HG03103 (cell line): ENCODE results near the gene GDF11.
A peak's percentile ranks its signal among the peaks of the same experiment; 100 is the strongest.

Source experiments
- ATAC-seq: cut with Tn5 transposase; IDR thresholded peaks from one replicate; pipeline ENCODE4 v1.9.1; 2021; ENCODE audit warnings: low read depth; ENCODE audit not compliant: unreplicated experiment

The GDF11 gene

GRCh38 chr12:55706568-55707218, 36.2 kb upstream of the GDF11 start:
- no peak for ATAC-seq

GRCh38 chr12:55707219-55707671, 35.7 kb upstream of the GDF11 start:
- ATAC-seq = no peak

GRCh38 chr12:55707841-55708694, 34.9 kb upstream of the GDF11 start, which contains the start of gene ITGA7:
Gene ITGA7, minus strand, starts transcription at chr12:55707904. Its CDS starts 222 bp downstream, at chr12:55707682.
- no peak for ATAC-seq

- ATAC-seq = no peak
Observed at GRCh38 chr12:55708695-55709233, 34.2 kb upstream of the GDF11 start.

GRCh38 chr12:55711786-55712553, 31.0 kb upstream of the GDF11 start:
- ATAC-seq = no peak

- ATAC-seq = no peak
Observed at GRCh38 chr12:55712700-55713415, 30.1 kb upstream of the GDF11 start.

GRCh38 chr12:55713721-55714120, 29.2 kb upstream of the GDF11 start:
- ATAC-seq = no peak

- no peak for ATAC-seq
Observed at GRCh38 chr12:55715169-55715764, 27.7 kb upstream of the GDF11 start.

- peak; percentile 92 for ATAC-seq
Observed at GRCh38 chr12:55715833-55716581, 26.9 kb upstream of the GDF11 start, which contains the start of gene BLOC1S1. Gene BLOC1S1, plus strand, starts transcription at chr12:55716046. Its CDS starts 6 bp downstream, at chr12:55716052.

GRCh38 chr12:55716582-55716957, 26.4 kb upstream of the GDF11 start:
- ATAC-seq = no peak

- ATAC-seq = no peak
Observed at GRCh38 chr12:55717011-55718007, 25.6 kb upstream of the GDF11 start.

- no peak for ATAC-seq
Observed at GRCh38 chr12:55718015-55718414, 24.9 kb upstream of the GDF11 start.

GRCh38 chr12:55718624-55719275, 24.2 kb upstream of the GDF11 start:
- ATAC-seq = no peak

- no peak for ATAC-seq
Observed at GRCh38 chr12:55719371-55719770, 23.6 kb upstream of the GDF11 start.

- ATAC-seq = no peak
Observed at GRCh38 chr12:55720071-55720564, 22.8 kb upstream of the GDF11 start, which contains the start of gene RDH5. Gene RDH5, plus strand, starts transcription at chr12:55720393. Its CDS starts 792 bp downstream, at chr12:55721185.

GRCh38 chr12:55720894-55721444, 22.0 kb upstream of the GDF11 start:
- no peak for ATAC-seq
